Testis (tissue), 3 donors: ENCODE data around the gene SNTB2. TPM values are rescaled to one million over a fixed set of nuclear protein-coding genes. Genes with fewer than 3 reads are reported as not detected.

Source experiments
- DNase-seq: peaks from one replicate; pipeline ENCODE4 v3.0.0-alpha.2; 2019
- H3K27ac ChIP-seq, 2 donors: fragments of 200-600 bp; sonication (generic); one replicate each; pipeline ENCODE4 v1.5.1; 2019
- H3K27me3 ChIP-seq: fragments of 200-600 bp; sonication (generic); one replicate; pipeline ENCODE4 v1.5.1; 2019
- H3K36me3 ChIP-seq: fragments of 200-600 bp; sonication (generic); one replicate; pipeline ENCODE4 v1.5.1; 2017; ENCODE audit warnings: low read depth; ENCODE audit errors: missing control alignments
- H3K4me1 ChIP-seq: fragments of 200-600 bp; sonication (generic); one replicate; pipeline ENCODE4 v1.5.1; 2019
- H3K4me3 ChIP-seq, 2 donors: fragments of 200-600 bp; sonication (generic); one replicate each; pipeline ENCODE4 v1.5.1; 2017 to 2019
- H3K9me3 ChIP-seq: fragments of 200-600 bp; sonication (generic); one replicate; pipeline ENCODE4 v1.5.1; 2017
- CTCF ChIP-seq, 3 experiments: fragments of 450-650 bp in 2 of 3; fragments of 200-600 bp in 1 of 3; sonication (generic) in 1 of 3; IDR thresholded peaks; one replicate each; pipeline ENCODE4 v1.5.1; 2016 to 2019; ENCODE audit warnings: antibody characterized with exemption in 3 of 3, mild to moderate bottlenecking in 2 of 3, moderate library complexity in 1 of 3
- POLR2A ChIP-seq: fragments of 450-650 bp; IDR thresholded peaks from one replicate; pipeline ENCODE4 v1.6.1; 2017; ENCODE audit warnings: antibody characterized with exemption, mild to moderate bottlenecking, moderate library complexity
- WGBS, 2 donors: methylation state at CpG; one replicate each; pipeline ENCODE4 v1.1.5; 2018; 5-methylcytosine and 5-hydroxymethylcytosine counted together
- intact Hi-C: fragments of 100-400 bp; cut with DNase I; formaldehyde crosslinking; loops from one replicate; pipeline ENCODE4 v1.15.1; 2023; ENCODE audit warnings: low total_unique reads
- polyA plus RNA-seq: library from polyadenylated mRNA; stranded (reverse); fragments of 350-450 nt; fragmentation: Illumina TruSeq; extraction: RNeasy Lipid Tissue Mini Kit (QIAGEN cat#74804); gene quantifications from one replicate; pipeline ENCODE4 v1.2.3, GENCODE V29; 2014; ENCODE audit warnings: low read depth, low replicate concordance; ENCODE audit not compliant: insufficient read depth
- total RNA-seq, 2 donors: library from RNA; depleted of rRNA; stranded (reverse); fragments of >200 nt; gene quantifications; one replicate each; pipeline ENCODE4 v1.2.3, GENCODE V29; 2016

Gene SNTB2
- total and polyA plus RNA-seq, 3 donors from 2014 or later: 29.2 to 39.3 (median 35.1) TPM

DNA sequence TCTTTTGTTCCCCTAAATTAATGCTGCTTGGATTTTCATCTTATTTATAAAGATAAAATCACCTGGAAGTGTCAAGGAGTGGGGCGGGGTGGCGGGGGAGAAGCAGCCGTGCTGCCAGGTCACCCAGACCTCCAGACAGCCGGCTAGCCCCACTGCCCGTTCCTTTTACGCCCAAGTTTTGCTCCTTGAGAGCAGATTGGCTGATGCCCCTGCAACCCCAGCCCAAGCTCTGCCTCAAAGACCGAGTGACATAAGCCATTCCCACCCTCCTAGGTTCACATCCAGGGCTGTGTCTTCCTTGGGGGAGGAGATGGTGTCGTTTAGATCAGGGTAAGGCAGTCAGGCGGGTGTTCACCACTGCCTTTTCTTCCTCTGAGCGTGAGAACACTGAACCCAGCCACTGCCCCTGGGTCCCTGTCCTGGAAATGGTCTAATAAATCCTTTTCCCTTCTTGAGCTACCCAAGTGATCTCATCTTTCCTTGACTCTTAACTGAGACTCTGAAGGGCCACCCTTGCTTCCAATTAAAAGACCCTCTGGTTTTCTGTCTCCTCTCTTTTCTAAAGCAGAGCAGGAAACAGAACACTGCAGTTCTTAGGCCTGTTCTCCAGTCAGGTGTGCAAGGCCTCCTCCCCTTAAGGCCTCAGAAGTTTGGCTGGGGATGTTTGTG lies 137.8 kb downstream of the SNTB2 start:
- intact Hi-C loops: no loop called here
- peak; percentile 9 for DNase-seq
- H3K27ac ChIP-seq: no peak overlapping the region
- H3K36me3 ChIP-seq: no peaks in the 10 kb centered on the region
- no peaks in the 10 kb centered on the region for H3K27me3 ChIP-seq
- no peaks in the 10 kb centered on the region for H3K9me3 ChIP-seq
- 70 to 79% methylated on average over 10 of the region's 10 CpGs for WGBS, 2 donors
- H3K4me3 ChIP-seq: no peak overlapping the region
- peaks cover 8% of the 10 kb centered on the region for H3K4me1 ChIP-seq
- TF ChIP-seq POLR2A: no peak
- no peak for TF ChIP-seq CTCF (IDR thresholded peaks at IDR 0.05)

DNA sequence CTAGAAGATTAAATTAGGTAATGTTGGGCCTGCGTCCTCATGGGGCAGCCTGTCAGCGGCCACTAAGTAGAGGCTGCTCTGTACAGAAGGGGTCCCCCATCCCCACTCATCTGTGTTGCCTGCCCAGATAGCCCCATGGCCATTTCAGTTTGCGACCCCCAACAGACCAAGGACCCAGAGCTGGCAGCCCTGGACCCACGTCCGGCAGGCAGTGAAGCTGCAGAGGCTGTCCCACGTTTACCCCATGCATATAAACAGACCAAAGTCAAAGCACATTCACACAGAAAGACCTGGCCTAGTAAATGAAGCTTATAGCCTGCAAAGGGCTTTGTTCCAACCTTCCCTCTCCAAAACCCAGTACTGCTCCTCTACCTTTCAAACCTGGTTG lies 138.8 kb downstream of the SNTB2 start:
- no peak overlapping the region for H3K4me3 ChIP-seq
- peaks cover 8% of the 10 kb centered on the region for H3K4me1 ChIP-seq
- H3K27ac ChIP-seq: no peak overlapping the region
- DNase-seq: peak; percentile 11
- H3K36me3 ChIP-seq: no peaks in the 10 kb centered on the region
- no peak for TF ChIP-seq CTCF (IDR thresholded peaks at IDR 0.05)
- no peak for TF ChIP-seq POLR2A
- intact Hi-C loops: no loop called here
- no peaks in the 10 kb centered on the region for H3K9me3 ChIP-seq
- H3K27me3 ChIP-seq: no peaks in the 10 kb centered on the region
- 82 to 87% methylated on average over 6 of the region's 6 CpGs for WGBS, 2 donors

DNA sequence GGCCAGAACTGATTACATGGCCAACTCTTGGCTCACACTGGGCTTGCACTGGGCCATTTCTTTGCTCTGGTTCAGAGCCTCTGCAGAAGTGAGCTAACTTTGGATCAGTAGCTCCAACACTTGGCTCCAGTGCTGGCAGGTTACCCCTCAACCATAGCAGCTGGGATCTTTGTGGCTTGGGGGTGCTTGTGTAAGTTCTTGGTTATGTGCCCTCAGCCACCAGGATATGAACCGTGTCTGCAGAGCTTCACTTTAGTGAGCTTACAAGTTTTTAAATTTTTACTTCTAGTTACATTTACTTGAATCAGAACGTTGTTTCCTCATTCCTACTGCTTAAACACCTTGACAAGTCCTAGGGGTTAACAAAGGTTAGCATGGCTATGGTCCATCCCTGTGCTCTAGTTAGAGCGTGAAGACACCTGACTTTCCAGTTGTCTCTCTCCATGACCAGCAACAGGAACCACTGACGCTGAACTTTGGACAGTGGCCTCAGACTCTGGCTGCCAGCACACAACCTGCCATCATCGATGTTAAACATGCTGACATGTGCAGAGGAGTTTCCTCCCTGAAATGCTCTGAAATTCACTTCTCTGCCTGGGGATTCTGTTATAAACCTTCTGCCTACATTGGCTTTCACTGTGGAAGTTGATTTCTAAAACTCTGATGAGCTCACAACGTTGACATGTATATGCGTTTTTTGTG lies 139.4 kb downstream of the SNTB2 start:
- no peak for DNase-seq
- Histone ChIP-seq H3K9me3 (no peaks in the 10 kb centered on the region), H3K4me1 (peaks cover 13% of the 10 kb centered on the region), H3K4me3 (no peak overlapping the region), H3K27ac (no peak overlapping the region), H3K36me3 (no peaks in the 10 kb centered on the region), H3K27me3 (no peaks in the 10 kb centered on the region)
- TF ChIP-seq POLR2A: no peak
- TF ChIP-seq CTCF (IDR thresholded peaks at IDR 0.05): no peak
- intact Hi-C loops: no loop called here
- WGBS, 2 donors: 54 to 65% methylated on average over 7 of the region's 7 CpGs

- Histone ChIP-seq H3K36me3 (no peaks in the 10 kb centered on the region), H3K4me1 (peaks cover 13% of the 10 kb centered on the region), H3K4me3 (no peak overlapping the region), H3K9me3 (no peaks in the 10 kb centered on the region), H3K27ac (no peak overlapping the region), H3K27me3 (no peaks in the 10 kb centered on the region)
- TF ChIP-seq POLR2A (no peak), CTCF (IDR thresholded peaks at IDR 0.05) (no peak)
- intact Hi-C loops: no loop called here
- WGBS, 2 donors: 90 to 91% methylated on average over 14 of the region's 14 CpGs
- no peak for DNase-seq
Measured at GRCh38 chr16:69327585-69328310, 140.8 kb downstream of the SNTB2 start.
